Lung (tissue), 12 donors: ENCODE measurements around the gene IER3IP1. TPM values are rescaled to one million over a fixed set of nuclear protein-coding genes. Genes with fewer than 3 reads are reported as not detected.

Experiments used
- ATAC-seq: fragments of 200-7000 bp; cut with Tn5 transposase; one replicate; pipeline ENCODE4 v1.9.1; 2020; ENCODE audit warnings: moderate number of reproducible peaks; ENCODE audit not compliant: insufficient read depth, low FRiP score
- DNase-seq, 3 donors: peaks; one replicate each; pipeline ENCODE4 v3.0.0-alpha.2; 2013 to 2017
- H3K27ac ChIP-seq, 2 donors: one replicate each; pipeline ENCODE4 v1.5.1; 2013; ENCODE audit warnings: mild to moderate bottlenecking in 2 of 2, moderate library complexity in 2 of 2, control low read depth in 1 of 2, inconsistent platforms in 1 of 2, low read depth in 1 of 2, low read length in 1 of 2
- H3K27me3 ChIP-seq, 3 donors: one replicate each; pipeline ENCODE4 v1.5.1; 2013; ENCODE audit warnings: low read length in 2 of 3; ENCODE audit not compliant: control insufficient read depth in 3 of 3, insufficient read depth in 3 of 3
- H3K36me3 ChIP-seq, 4 donors: one replicate each; pipeline ENCODE4 v1.5.1; 2013; ENCODE audit warnings: low read length in 4 of 4, mild to moderate bottlenecking in 1 of 4, moderate library complexity in 1 of 4; ENCODE audit not compliant: control insufficient read depth in 4 of 4, insufficient read depth in 4 of 4
- H3K4me1 ChIP-seq, 5 donors: one replicate each; pipeline ENCODE4 v1.5.1; 2013; ENCODE audit warnings: low read length in 5 of 5, mild to moderate bottlenecking in 2 of 5, moderate library complexity in 1 of 5; ENCODE audit not compliant: control insufficient read depth in 5 of 5, insufficient read depth in 5 of 5
- H3K4me3 ChIP-seq: one replicate; pipeline ENCODE4 v1.5.1; 2013; ENCODE audit warnings: mild to moderate bottlenecking, control low read depth, moderate library complexity
- H3K9ac ChIP-seq, 2 donors: one replicate each; pipeline ENCODE4 v1.5.1; 2013; ENCODE audit warnings: low read length in 2 of 2, control low read depth in 1 of 2; ENCODE audit not compliant: insufficient read depth in 1 of 2
- H3K9me3 ChIP-seq, 4 donors: one replicate each; pipeline ENCODE4 v1.5.1; 2013; ENCODE audit warnings: low read length in 3 of 4, mild to moderate bottlenecking in 1 of 4, moderate library complexity in 1 of 4; ENCODE audit not compliant: control insufficient read depth in 4 of 4, insufficient read depth in 3 of 4
- CTCF ChIP-seq: IDR thresholded peaks from 2 replicates; pipeline ENCODE4 v1.5.1; 2012; ENCODE audit warnings: mild to moderate bottlenecking; ENCODE audit errors: control extremely low read depth, extremely low read depth
- WGBS, 2 donors: extraction: QIAGEN DNeasy Blood & Tissue Kit; methylation state at CpG; one replicate each; pipeline ENCODE4 v1.1.7; 2013; 5-methylcytosine and 5-hydroxymethylcytosine counted together
- polyA plus RNA-seq, 2 donors: library from polyadenylated mRNA; stranded (reverse); fragments of 200-250 nt; gene quantifications; one replicate each; pipeline ENCODE4 v1.2.1, GENCODE V29; 2013
- total RNA-seq, 2 donors: library from RNA; depleted of rRNA in 1 of 2; stranded (reverse); fragments of >200 nt in 1 of 2; gene quantifications; one replicate each; pipeline ENCODE4 v1.2.1, GENCODE V29; 2014 to 2021
- donor health status: control.
- donor health status: control.
- donor health status: Bipolar disorder and iron deficiency.
- donor health status: healthy.
- donor health status: DM: yes; HTN: yes; CAD: no.

IER3IP1 gene
- total and polyA plus RNA-seq, 4 donors = 13.2 to 21.6 (median 17.7) TPM

DNA sequence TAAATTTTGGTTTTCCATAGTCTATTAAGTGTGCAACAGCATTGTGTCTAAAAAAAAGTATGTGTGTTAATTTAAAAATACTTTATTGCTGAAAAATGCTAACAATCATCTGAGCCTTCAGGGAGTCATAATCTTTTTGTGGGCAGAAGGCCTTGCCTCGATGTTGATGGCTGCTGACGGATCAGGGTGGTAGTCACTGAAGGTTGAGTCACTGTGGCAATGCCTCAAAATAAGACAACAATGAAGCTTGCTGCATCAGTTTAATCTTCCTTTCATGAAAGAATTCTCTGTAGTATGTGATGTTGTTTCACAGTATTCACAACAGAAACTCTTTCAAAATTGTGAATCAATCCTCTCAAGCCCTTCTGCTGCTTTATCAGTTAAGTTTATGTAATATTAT lies 57.2 kb downstream of the IER3IP1 start:
- WGBS, 2 donors = 95 to 98% methylated on average over 2 of the region's 2 CpGs
- no peak overlapping the region for H3K9ac ChIP-seq
- DNase-seq (no peak), ATAC-seq (no peak)
- no peak overlapping the region for H3K27ac ChIP-seq
- H3K36me3 ChIP-seq = peaks cover 3 to 8% (median 4%) of the 10 kb centered on the region in 4 donors
- no peaks in the 10 kb centered on the region for H3K9me3 ChIP-seq
- H3K4me3 ChIP-seq = no peak overlapping the region
- no peaks in the 10 kb centered on the region for H3K4me1 ChIP-seq
- H3K27me3 ChIP-seq = no peaks in the 10 kb centered on the region
- no peak for TF ChIP-seq CTCF

DNA sequence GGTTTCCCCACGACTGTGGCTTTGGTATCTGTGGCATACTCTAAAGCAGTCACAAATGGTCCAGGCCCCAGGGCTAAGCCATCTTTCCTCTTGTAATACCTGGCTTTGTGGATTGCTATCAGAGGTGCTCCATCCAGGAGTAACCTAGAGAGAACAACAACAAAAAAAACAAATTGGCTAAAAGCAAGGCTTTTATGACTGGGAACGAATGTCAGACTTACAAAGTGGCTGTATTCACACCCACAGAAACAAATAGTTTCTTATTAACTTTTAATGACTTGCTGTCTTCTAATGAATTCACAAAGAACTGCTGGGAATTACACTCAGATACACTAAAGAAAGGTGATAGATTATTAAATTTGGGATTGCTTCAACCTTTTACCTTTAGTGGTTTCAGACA lies 61.0 kb downstream of the IER3IP1 start:
- Histone ChIP-seq H3K9me3 (no peaks in the 10 kb centered on the region), H3K9ac (no peak overlapping the region), H3K27ac (no peak overlapping the region), H3K4me3 (no peak overlapping the region), H3K4me1 (no peaks in the 10 kb centered on the region), H3K36me3 (peaks cover 18 to 26% (median 21%) of the 10 kb centered on the region in 4 donors), H3K27me3 (no peaks in the 10 kb centered on the region)
- ATAC-seq (no peak), DNase-seq (no peak)
- no peak for TF ChIP-seq CTCF
- WGBS, 2 donors = 88 to 96% methylated on average over 2 of the region's 2 CpGs

DNA sequence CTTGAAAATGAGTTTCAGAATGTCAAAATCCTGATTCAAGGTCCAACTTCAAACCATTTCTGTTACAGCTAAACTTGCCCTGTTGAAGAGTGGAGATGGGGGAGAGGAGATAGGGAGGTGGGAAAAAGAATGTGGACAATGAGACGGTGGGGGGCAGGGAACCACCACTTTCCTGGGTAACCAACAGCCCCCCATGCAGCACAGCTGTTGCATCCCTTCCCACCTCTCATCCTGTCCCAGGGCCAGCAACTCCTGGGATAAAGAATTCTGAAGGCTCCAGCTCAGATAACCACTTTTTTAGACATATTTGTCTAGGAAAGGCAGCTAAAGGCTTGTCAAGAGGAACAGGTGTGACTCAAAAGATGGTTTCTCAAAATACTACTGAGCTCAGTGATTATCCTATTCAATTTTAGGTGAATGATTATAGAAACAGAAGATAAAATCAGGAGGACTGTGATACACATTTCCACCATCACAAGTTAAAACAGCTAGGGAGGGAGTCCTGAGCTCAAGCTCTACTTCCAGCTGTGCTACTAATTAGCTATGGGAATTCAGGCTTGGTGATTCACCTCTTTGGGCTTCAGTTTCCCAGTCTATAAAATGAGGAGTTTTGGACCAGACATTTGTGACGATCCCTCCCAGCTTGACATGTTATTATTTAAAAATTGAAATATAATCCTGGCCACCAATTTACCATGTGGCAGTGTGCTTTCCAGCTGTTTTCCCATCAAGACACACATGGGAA lies 62.2 kb downstream of the IER3IP1 start:
- Histone ChIP-seq H3K4me3 (no peak overlapping the region), H3K27ac (no peak overlapping the region), H3K27me3 (no peaks in the 10 kb centered on the region), H3K4me1 (no peaks in the 10 kb centered on the region), H3K36me3 (peaks cover 18 to 29% (median 26%) of the 10 kb centered on the region in 4 donors), H3K9me3 (no peaks in the 10 kb centered on the region), H3K9ac (no peak overlapping the region)
- TF ChIP-seq CTCF = no peak
- WGBS, 2 donors = 96 to 98% methylated on average over 2 of the region's 2 CpGs
- ATAC-seq (no peak), DNase-seq (no peak)
